ENCODE measurements around the gene EDEM2. TPM values are rescaled to one million over a fixed set of nuclear protein-coding genes. Genes with fewer than 3 reads are reported as not detected.
A peak's percentile ranks its signal among the peaks of the same experiment; 100 is the strongest.
"Not testable (repeated sequence)": the region's sequence is repeated elsewhere in the genome, so short reads cannot be mapped to it uniquely, and the experiment has no call there.

The EDEM2 gene, protein sequence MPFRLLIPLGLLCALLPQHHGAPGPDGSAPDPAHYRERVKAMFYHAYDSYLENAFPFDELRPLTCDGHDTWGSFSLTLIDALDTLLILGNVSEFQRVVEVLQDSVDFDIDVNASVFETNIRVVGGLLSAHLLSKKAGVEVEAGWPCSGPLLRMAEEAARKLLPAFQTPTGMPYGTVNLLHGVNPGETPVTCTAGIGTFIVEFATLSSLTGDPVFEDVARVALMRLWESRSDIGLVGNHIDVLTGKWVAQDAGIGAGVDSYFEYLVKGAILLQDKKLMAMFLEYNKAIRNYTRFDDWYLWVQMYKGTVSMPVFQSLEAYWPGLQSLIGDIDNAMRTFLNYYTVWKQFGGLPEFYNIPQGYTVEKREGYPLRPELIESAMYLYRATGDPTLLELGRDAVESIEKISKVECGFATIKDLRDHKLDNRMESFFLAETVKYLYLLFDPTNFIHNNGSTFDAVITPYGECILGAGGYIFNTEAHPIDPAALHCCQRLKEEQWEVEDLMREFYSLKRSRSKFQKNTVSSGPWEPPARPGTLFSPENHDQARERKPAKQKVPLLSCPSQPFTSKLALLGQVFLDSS
- 16.8 and 27.3 TPM in 2 replicates for total RNA-seq
- polyA plus RNA-seq (2012) = 25.9 TPM

GRCh38 chr20:35146920-35147574, at the start of gene EDEM2:
TSS of gene EDEM2 (minus strand) at chr20:35147336. CDS start at chr20:35147258, 78 bp downstream.
- DNase-seq (ENCODE audit: low read depth) = peak; percentile 96

GRCh38 chr20:35196313-35196712, 49.2 kb upstream of the EDEM2 start:
- DNase-seq (ENCODE audit: low read depth) = peak; percentile 3

DNA sequence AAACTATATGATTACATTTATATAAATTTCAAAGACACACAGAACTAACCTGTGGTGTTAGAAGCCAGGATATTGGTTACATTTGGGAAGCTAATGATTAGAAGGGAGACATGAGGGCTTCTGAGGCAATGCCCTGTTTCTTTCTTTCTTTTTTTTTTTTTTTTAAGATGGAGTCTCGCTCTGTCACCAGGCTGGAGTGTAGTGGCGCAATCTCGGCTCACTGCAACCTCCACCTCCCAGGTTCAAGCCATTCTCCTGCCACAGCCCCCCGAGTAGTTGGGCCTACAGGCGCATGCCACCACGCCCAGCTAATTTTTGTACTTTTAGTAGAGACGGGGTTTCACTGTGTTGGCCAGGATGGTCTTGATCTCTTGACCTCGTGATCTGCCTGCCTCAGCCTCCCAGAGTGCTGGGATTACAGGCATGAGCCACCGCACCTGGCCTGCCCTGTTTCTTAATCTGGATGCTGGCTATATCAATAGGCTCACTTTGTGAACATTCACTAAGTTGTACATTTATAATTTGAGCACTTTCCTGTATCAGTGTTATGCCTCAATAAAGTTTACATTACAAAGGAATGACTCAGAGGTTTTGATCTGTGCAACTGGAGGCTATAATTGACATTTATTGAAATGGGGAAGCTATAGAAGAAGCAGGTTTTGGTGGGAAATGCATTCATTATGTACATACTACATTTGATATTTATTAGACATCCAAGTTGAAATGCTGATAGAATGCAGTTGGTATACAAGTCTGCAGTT, 46.1 kb upstream of the EDEM2 start:
- DNase-seq (ENCODE audit: low read depth) = not testable (repeated sequence)

GRCh38 chr20:35192118-35192872, 45.2 kb upstream of the EDEM2 start:
- no peak for DNase-seq (ENCODE audit: low read depth)

DNA sequence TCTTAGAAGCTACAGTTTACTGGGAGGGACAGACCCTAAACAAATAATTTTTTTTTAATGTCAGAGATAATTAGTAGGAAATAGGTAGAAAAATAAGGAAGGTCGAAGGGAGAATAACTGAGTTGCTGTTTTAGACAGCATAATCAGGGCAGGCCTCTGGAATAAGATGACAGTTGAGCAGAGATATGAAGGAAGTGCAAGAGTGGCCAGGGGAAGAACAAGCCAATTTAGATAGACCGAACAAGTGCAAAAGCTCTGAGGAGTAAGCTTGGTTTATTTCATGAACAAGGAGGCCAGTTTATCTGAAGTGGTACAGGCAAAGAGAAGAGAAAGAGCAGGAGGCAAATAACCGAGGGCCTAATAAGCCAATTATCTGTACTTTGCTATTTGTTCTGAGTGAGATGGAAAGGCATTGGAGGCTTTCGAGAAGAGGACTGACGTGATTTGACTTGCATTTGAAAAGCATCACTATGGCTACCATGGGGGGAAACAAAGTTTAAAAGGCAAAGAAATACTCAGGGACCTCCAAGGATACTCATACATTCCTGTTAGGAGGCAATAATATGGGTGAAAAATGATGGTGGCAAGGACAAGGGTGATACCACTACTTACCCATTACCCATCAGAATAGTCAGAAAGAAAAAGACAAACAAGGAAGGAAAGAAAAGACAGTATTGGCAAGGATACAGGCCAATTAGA, 44.4 kb upstream of the EDEM2 start:
- DNase-seq (ENCODE audit: low read depth) = no peak

- no peak for DNase-seq (ENCODE audit: low read depth)
Observed at GRCh38 chr20:35190556-35190955, 43.4 kb upstream of the EDEM2 start.

DNA sequence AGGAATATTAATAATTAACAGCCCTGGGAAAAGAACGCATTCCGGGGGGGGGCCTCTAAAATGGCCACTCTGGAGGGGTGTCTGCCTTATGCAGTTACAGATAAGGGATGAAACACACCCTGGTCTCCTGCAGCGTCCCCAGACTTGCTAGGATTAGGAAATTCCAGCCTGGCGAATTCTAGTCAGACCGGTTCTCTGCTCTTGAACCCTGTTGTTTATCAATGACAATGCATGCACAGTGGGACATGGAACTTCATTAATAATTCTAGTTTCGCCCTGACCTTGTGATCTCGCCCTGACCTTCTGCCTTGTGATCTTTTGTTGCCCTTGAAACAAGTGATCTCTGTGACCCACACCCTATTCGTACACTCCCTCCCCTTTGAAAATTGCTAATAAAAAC, 42.1 kb upstream of the EDEM2 start:
- not testable (repeated sequence) for DNase-seq (ENCODE audit: low read depth)

- no peak for DNase-seq (ENCODE audit: low read depth)
Observed at GRCh38 chr20:35187584-35188190, 40.6 kb upstream of the EDEM2 start.

DNA sequence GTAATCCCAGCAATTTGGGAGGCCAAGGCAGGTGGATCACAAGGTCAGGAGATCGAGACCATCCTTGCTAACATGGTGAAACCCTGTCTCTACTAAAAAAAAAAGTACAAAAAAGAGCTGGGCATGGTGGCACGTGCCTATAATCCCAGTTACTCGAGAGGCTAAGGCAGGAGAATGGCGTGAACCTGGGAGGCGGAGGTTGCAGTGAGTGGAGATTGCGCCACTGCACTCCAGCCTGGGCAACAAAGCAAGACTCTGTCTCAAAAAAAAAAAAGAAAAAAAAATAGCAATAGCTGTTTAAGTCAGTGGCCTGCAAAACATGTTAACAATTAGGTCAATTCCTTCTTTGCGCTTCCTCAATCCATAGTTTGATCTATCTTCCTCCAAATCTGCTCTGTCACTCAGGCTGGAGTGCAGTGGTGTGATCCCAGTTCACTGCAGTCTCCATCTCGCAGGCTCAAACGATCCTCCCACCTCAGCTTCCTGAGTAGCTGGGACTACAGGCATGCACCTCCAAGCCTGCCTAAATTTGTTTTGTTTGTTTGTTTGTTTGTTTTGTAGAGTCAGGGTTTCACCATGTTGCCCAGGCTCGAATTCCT, 39.7 kb upstream of the EDEM2 start:
- DNase-seq (ENCODE audit: low read depth) = not testable (repeated sequence)

DNA sequence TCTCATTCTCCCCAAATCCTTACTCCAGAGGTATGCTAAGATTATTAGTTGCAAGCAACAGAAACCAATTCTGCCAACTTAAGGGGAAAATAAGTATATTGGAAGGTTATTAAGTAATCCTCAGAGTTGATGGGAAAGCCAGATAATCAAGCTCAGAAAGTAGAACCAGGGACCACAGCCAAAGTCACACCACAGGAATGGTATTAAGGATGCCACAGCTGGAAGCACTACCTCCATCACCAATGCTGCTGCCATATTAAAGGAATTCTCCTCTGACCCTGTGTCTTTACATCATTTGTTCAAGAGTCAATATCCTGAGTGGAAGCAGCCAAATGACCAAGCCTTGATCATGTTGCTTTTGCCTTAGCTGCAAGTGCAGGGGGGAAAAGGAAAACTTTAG, 34.6 kb upstream of the EDEM2 start:
- no peak for DNase-seq (ENCODE audit: low read depth)

- DNase-seq (ENCODE audit: low read depth) = no peak
Observed at GRCh38 chr20:35180266-35180665, 33.1 kb upstream of the EDEM2 start.

DNA sequence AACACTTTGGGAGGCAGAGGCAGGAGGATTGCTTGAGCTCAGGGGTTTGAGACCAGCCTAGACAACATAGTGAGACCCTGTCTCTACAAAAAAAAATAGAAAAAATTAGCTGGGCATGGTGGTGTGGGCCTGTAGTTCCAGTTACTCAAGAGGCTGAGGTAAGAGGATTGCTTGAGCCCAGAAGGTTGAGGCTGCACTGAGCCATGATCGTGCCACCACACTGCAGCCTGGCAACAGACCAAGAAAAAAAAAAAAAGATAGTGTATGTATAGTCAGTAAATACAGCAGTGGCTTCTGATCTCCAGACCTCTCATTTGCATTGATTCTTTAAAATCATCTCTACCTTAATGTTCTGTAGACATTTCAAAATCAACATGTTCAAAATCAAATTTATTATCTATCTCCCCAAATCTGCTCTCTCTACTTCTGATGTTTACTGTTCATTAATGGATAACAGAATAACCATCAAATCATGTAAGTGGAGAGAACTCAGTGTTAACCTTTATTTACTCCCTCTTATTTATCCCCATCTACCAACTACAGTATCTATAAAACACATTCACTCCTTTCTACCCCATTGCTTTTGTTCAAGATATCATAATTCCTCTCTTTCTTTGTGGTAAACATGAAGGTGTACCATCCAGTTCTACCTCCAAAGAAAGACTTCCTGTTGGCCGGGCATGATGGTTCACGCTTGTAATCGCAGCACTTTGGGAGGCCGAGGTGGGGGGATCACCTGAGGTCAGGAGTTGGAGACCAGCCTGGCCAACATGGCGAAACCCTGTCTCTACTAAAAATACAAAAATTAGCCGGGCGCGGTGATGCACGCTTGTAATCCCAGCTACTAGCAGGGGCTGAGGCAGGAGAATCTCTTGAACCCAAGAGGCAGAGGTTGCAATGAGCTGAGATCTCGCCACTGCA, 32.4 kb upstream of the EDEM2 start:
- no peak for DNase-seq (ENCODE audit: low read depth)

DNA sequence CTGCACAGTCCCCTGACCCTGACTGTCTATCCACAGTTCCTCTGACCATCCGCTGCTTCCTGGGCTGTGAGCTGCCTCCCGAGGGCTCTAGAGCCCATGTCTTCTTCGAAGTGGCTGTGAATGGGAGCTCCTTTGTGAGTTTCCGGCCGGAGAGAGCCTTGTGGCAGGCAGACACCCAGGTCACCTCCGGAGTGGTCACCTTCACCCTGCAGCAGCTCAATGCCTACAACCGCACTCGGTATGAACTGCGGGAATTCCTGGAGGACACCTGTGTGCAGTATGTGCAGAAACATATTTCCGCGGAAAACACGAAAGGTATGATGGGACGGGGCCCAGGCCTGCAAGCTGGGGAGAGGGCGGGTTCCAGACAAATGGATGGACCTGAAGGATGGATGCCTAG, 29.0 kb upstream of the EDEM2 start:
- DNase-seq (ENCODE audit: low read depth) = no peak

GRCh38 chr20:35174458-35175216, 27.5 kb upstream of the EDEM2 start:
- no peak for DNase-seq (ENCODE audit: low read depth)

GRCh38 chr20:35173576-35174192, 26.5 kb upstream of the EDEM2 start:
- no peak for DNase-seq (ENCODE audit: low read depth)

- no peak for DNase-seq (ENCODE audit: low read depth)
Observed at GRCh38 chr20:35172434-35172806, 25.3 kb upstream of the EDEM2 start.
